ENCODE results near the gene OR52N1. TPM values are rescaled to one million over a fixed set of nuclear protein-coding genes. Genes with fewer than 3 reads are reported as not detected.

Gene OR52N1
- total RNA-seq, 1 experiment from 2014 or later = not detected

DNA sequence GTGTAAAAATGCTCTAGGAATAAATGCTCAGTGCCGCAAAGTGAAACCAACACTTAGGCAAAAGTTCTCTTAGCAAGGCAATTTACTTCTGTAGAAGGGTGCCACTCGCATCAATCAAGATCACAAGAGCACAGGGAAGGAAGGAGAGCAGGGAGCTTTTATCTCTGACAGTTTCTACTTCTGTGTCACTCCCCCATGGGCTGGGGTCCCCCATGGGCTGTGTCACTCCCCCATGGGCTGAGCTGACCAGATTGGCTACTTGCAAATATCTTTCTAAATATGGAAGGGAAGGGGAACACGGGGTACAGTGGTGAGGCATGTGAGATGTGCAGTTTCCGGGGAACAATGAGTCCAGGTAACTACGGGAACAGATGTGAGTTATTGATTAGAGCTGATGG is 18.1 kb upstream of the OR52N1 start:
- H3K79me2 ChIP-seq (ENCODE audit: insufficient read depth, low read length) = no peaks in the 10 kb centered on the region
- no peak for TF ChIP-seq RAD21 (IDR thresholded peaks at IDR 0.05; ENCODE audit: low read depth)
- TF ChIP-seq FOSL1 (IDR thresholded peaks at IDR 0.05; ENCODE audit: low read depth) = no peak
- TF ChIP-seq EZH2phosphoT487 (IDR thresholded peaks at IDR 0.05; ENCODE audit: borderline replicate concordance) = no peak
- no peak for TF ChIP-seq ZNF274 (IDR thresholded peaks at IDR 0.05; ENCODE audit: low read depth, low read length)
- no peak for TF ChIP-seq CBX3 (IDR thresholded peaks at IDR 0.05; ENCODE audit: low read depth)
- TF ChIP-seq POLR2A (IDR thresholded peaks at IDR 0.05; ENCODE audit: borderline replicate concordance, extremely low read depth, insufficient read depth, insufficient read length) = no peak
- TF ChIP-seq, protein P1, sequence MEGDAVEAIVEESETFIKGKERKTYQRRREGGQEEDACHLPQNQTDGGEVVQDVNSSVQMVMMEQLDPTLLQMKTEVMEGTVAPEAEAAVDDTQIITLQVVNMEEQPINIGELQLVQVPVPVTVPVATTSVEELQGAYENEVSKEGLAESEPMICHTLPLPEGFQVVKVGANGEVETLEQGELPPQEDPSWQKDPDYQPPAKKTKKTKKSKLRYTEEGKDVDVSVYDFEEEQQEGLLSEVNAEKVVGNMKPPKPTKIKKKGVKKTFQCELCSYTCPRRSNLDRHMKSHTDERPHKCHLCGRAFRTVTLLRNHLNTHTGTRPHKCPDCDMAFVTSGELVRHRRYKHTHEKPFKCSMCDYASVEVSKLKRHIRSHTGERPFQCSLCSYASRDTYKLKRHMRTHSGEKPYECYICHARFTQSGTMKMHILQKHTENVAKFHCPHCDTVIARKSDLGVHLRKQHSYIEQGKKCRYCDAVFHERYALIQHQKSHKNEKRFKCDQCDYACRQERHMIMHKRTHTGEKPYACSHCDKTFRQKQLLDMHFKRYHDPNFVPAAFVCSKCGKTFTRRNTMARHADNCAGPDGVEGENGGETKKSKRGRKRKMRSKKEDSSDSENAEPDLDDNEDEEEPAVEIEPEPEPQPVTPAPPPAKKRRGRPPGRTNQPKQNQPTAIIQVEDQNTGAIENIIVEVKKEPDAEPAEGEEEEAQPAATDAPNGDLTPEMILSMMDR (IDR thresholded peaks at IDR 0.05 in 2 of 3, conservative IDR thresholded peaks at IDR 0.05 in 1 of 3; ENCODE audit: borderline replicate concordance in 1 of 3, insufficient read depth in 1 of 3, low read depth in 2 of 3, low read length in 2 of 3) = no peak
- no peak for TF ChIP-seq SRF (IDR thresholded peaks at IDR 0.05; ENCODE audit: low read depth)
- TF ChIP-seq ZFX (IDR thresholded peaks at IDR 0.05) = no peak
- TF ChIP-seq, protein P2, sequence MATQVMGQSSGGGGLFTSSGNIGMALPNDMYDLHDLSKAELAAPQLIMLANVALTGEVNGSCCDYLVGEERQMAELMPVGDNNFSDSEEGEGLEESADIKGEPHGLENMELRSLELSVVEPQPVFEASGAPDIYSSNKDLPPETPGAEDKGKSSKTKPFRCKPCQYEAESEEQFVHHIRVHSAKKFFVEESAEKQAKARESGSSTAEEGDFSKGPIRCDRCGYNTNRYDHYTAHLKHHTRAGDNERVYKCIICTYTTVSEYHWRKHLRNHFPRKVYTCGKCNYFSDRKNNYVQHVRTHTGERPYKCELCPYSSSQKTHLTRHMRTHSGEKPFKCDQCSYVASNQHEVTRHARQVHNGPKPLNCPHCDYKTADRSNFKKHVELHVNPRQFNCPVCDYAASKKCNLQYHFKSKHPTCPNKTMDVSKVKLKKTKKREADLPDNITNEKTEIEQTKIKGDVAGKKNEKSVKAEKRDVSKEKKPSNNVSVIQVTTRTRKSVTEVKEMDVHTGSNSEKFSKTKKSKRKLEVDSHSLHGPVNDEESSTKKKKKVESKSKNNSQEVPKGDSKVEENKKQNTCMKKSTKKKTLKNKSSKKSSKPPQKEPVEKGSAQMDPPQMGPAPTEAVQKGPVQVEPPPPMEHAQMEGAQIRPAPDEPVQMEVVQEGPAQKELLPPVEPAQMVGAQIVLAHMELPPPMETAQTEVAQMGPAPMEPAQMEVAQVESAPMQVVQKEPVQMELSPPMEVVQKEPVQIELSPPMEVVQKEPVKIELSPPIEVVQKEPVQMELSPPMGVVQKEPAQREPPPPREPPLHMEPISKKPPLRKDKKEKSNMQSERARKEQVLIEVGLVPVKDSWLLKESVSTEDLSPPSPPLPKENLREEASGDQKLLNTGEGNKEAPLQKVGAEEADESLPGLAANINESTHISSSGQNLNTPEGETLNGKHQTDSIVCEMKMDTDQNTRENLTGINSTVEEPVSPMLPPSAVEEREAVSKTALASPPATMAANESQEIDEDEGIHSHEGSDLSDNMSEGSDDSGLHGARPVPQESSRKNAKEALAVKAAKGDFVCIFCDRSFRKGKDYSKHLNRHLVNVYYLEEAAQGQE (IDR thresholded peaks at IDR 0.05; ENCODE audit: low read depth) = no peak
- TF ChIP-seq, protein P3, sequence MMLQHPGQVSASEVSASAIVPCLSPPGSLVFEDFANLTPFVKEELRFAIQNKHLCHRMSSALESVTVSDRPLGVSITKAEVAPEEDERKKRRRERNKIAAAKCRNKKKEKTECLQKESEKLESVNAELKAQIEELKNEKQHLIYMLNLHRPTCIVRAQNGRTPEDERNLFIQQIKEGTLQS (IDR thresholded peaks at IDR 0.05) = no peak
- TF ChIP-seq CEBPB (IDR thresholded peaks at IDR 0.05; ENCODE audit: low read depth) = no peak
- no peak for TF ChIP-seq YY1 (IDR thresholded peaks at IDR 0.05; ENCODE audit: extremely low read depth, insufficient replicate concordance, low read depth, low read length)
- TF ChIP-seq JUND (IDR thresholded peaks at IDR 0.05) = no peak
- TF ChIP-seq POLR2AphosphoS5 (IDR thresholded peaks at IDR 0.05; ENCODE audit: low read depth, low read length) = no peak
- TF ChIP-seq, protein P4, sequence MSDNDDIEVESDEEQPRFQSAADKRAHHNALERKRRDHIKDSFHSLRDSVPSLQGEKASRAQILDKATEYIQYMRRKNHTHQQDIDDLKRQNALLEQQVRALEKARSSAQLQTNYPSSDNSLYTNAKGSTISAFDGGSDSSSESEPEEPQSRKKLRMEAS (IDR thresholded peaks at IDR 0.05) = no peak
- no peak for TF ChIP-seq ELF1 (IDR thresholded peaks at IDR 0.05; ENCODE audit: borderline replicate concordance, low read depth)
- no peak for TF ChIP-seq EGR1 (IDR thresholded peaks at IDR 0.05; ENCODE audit: low read depth)
- TF ChIP-seq, protein P5, sequence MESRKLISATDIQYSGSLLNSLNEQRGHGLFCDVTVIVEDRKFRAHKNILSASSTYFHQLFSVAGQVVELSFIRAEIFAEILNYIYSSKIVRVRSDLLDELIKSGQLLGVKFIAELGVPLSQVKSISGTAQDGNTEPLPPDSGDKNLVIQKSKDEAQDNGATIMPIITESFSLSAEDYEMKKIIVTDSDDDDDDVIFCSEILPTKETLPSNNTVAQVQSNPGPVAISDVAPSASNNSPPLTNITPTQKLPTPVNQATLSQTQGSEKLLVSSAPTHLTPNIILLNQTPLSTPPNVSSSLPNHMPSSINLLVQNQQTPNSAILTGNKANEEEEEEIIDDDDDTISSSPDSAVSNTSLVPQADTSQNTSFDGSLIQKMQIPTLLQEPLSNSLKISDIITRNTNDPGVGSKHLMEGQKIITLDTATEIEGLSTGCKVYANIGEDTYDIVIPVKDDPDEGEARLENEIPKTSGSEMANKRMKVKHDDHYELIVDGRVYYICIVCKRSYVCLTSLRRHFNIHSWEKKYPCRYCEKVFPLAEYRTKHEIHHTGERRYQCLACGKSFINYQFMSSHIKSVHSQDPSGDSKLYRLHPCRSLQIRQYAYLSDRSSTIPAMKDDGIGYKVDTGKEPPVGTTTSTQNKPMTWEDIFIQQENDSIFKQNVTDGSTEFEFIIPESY (IDR thresholded peaks at IDR 0.05; ENCODE audit: extremely low read depth, insufficient replicate concordance, low read length) = no peak
- TF ChIP-seq SIN3A (IDR thresholded peaks at IDR 0.05; ENCODE audit: low read depth) = no peak
- POLR2A ChIA-PET = no interaction called here
- DNase-seq (ENCODE audit: low read depth, low spot score) (no peak), ATAC-seq (peak; percentile 12)
- peak overlapping the region; percentile 53 for H3K4me2 ChIP-seq (ENCODE audit: low read length)
- no peaks in the 10 kb centered on the region; the same call in 1 of the 2 replicates for H4K20me1 ChIP-seq (ENCODE audit: insufficient read depth)
- H3K9me3 ChIP-seq (ENCODE audit: control insufficient read depth in 1 of 2, insufficient read depth in 1 of 2, low read depth in 1 of 2, low read length in 2 of 2) = no peaks in the 10 kb centered on the region
- RAD21 ChIA-PET (ENCODE audit: low non-redundant PET in 1 of 2, low total read pairs in 2 of 2, uncharacterized antibody in 2 of 2, unreplicated experiment in 2 of 2) = no interaction called here
- no peaks in the 10 kb centered on the region for H3K36me3 ChIP-seq (ENCODE audit: control insufficient read depth in 1 of 2, insufficient read depth in 2 of 2, low read length in 2 of 2)
- H2AFZ ChIP-seq (ENCODE audit: low read depth, low read length, poor library complexity, severe bottlenecking) = peak overlapping the region; percentile 17
- no peak overlapping the region for H3K27ac ChIP-seq (ENCODE audit: low read depth, low read length)
- no peaks in the 10 kb centered on the region for H3K9me2 ChIP-seq (ENCODE audit: insufficient read depth)
- H3K27me3 ChIP-seq (ENCODE audit: insufficient read depth, low read length) = peaks cover 64% of the 10 kb centered on the region
- H3K9ac ChIP-seq (ENCODE audit: low read length) = no peak overlapping the region
- peaks cover 0 to 4% of the 10 kb centered on the region in 2 experiments; a peak in 1 of 4 replicates for H3K4me1 ChIP-seq (ENCODE audit: control insufficient read depth in 1 of 2, insufficient read depth in 2 of 2, low read length in 2 of 2)
- intact Hi-C loops (cut with micrococcal nuclease) = loop anchor here (2.0 to 5.0 kb wide), 4 partner anchors 517 to 1626 kb away; no protein-coding TSS in a partner anchor
- CTCF ChIA-PET = interaction anchor here (0.8 to 2.3 kb wide), 5 partner anchors 82 to 1172 kb away, joined by 3 to 8 read pairs (median 3); partner anchors contain the start of genes OR51D1 and TRIM5
- BruUV-seq (replicated peaks) = no TSS peak
- 0 out of 4 replicates have a peak overlapping the region, but pooled peaks of 1 of the 2 experiments have one; percentile 11 for H3K4me3 ChIP-seq (replicated peaks in 1 of 2; ENCODE audit: low read depth in 1 of 2, low read length in 2 of 2)
